OCI-LY1 (cell line): Measurements from ENCODE around the gene ZFYVE9.

Experiments
- H2AFZ ChIP-seq: fragments of 200-600 bp; sonication (generic), shearing (Covaris generic); 2 replicates; pipeline ENCODE4 v1.6.0; 2014; ENCODE audit warnings: antibody characterized with exemption, mild to moderate bottlenecking, low read length
- H3F3A ChIP-seq: fragments of 200-600 bp; sonication (generic), shearing (Covaris generic); 2 replicates; pipeline ENCODE4 v1.6.0; 2014; ENCODE audit warnings: mild to moderate bottlenecking, antibody characterized with exemption, low read length, moderate library complexity; ENCODE audit not compliant: insufficient read depth
- H3K27ac ChIP-seq: fragments of 200-600 bp; sonication (generic); 2 replicates; pipeline ENCODE4 v1.5.1; 2014; ENCODE audit warnings: low read length, mixed run types, mild to moderate bottlenecking, low read depth; ENCODE audit not compliant: poor library complexity, severe bottlenecking
- H3K27me3 ChIP-seq: fragments of 200-600 bp; sonication (generic); 2 replicates; pipeline ENCODE4 v1.6.0; 2014; ENCODE audit warnings: antibody characterized with exemption, mild to moderate bottlenecking, low read length, moderate library complexity; ENCODE audit not compliant: insufficient read depth
- H3K36me3 ChIP-seq: fragments of 200-600 bp; sonication (generic); 2 replicates; pipeline ENCODE4 v1.6.1; 2014; ENCODE audit warnings: mild to moderate bottlenecking, antibody characterized with exemption, low read length, moderate library complexity, mixed read lengths; ENCODE audit not compliant: insufficient read depth
- H3K4me1 ChIP-seq: fragments of 200-600 bp; sonication (generic); 2 replicates; pipeline ENCODE4 v1.5.1; 2014; ENCODE audit warnings: mild to moderate bottlenecking, low read length, moderate library complexity; ENCODE audit not compliant: insufficient read depth, severe bottlenecking
- H3K4me2 ChIP-seq: fragments of 200-600 bp; sonication (generic), shearing (Covaris generic); 2 replicates; pipeline ENCODE4 v1.6.1; 2014; ENCODE audit warnings: low read length
- H3K4me3 ChIP-seq: fragments of 200-600 bp; sonication (generic); 2 replicates; pipeline ENCODE4 v1.5.1; 2014; ENCODE audit warnings: low read length, low read depth, mild to moderate bottlenecking, mixed read lengths; ENCODE audit not compliant: poor library complexity, severe bottlenecking
- H3K79me2 ChIP-seq: fragments of 200-600 bp; shearing (Covaris generic); 2 replicates; pipeline ENCODE4 v1.6.1; 2016; ENCODE audit warnings: mixed run types, low read length, mixed read lengths; ENCODE audit not compliant: insufficient read depth
- H3K9ac ChIP-seq: fragments of 200-600 bp; sonication (generic), shearing (Covaris generic); 2 replicates; pipeline ENCODE4 v1.6.1; 2014; ENCODE audit warnings: mild to moderate bottlenecking, low read length, mixed read lengths
- H3K9me2 ChIP-seq: fragments of 200-600 bp; sonication (generic), shearing (Covaris generic); 2 replicates; pipeline ENCODE4 v1.6.1; 2014; ENCODE audit warnings: low read depth, mild to moderate bottlenecking, low read length, mixed read lengths
- H3K9me3 ChIP-seq: fragments of 200-600 bp; shearing (Covaris generic); 2 replicates; pipeline ENCODE4 v1.6.1; 2014; ENCODE audit warnings: low read length, mixed read lengths
- H4K20me1 ChIP-seq: fragments of 200-600 bp; sonication (generic), shearing (Covaris generic); 2 replicates; pipeline ENCODE4 v1.6.0; 2016; ENCODE audit warnings: mild to moderate bottlenecking, low read length; ENCODE audit not compliant: insufficient read depth
- CTCF ChIP-seq: fragments of 200-600 bp; sonication (generic), shearing (Covaris generic); IDR thresholded peaks from 2 replicates; pipeline ENCODE4 v1.5.1; 2017; ENCODE audit warnings: mild to moderate bottlenecking, antibody characterized with exemption, low read length, moderate library complexity, mixed read lengths
- EZH2 ChIP-seq: fragments of 200-600 bp; sonication (generic), shearing (Covaris generic); IDR thresholded peaks from 2 replicates; pipeline ENCODE4 v1.8.0; 2017; ENCODE audit warnings: borderline replicate concordance, mixed run types, mild to moderate bottlenecking, antibody characterized with exemption, low read length, moderate library complexity, mixed read lengths

ZFYVE9 gene

GRCh38 chr1:52210044-52210443, 68.2 kb downstream of the ZFYVE9 start:
- Histone ChIP-seq H3K4me3 (no peak overlapping the region), H3K27me3 (no peaks in the 10 kb centered on the region), H2AFZ (no peak overlapping the region)

GRCh38 chr1:52216907-52217458, 75.1 kb downstream of the ZFYVE9 start:
- Histone ChIP-seq H3K27ac (no peak overlapping the region), H3K9ac (no peak overlapping the region), H3K4me2 (no peak overlapping the region), H3K36me3 (no peaks in the 10 kb centered on the region; the same call in 1 of the 2 replicates), H3K4me1 (no peaks in the 10 kb centered on the region), H3K79me2 (no peaks in the 10 kb centered on the region), H3K9me3 (peaks cover 16% of the 10 kb centered on the region; the same call in 1 of the 2 replicates), H2AFZ (no peak overlapping the region), H3K9me2 (no peaks in the 10 kb centered on the region), H3F3A (no peaks in the 10 kb centered on the region), H3K4me3 (no peak overlapping the region), H4K20me1 (no peaks in the 10 kb centered on the region), H3K27me3 (no peaks in the 10 kb centered on the region)
- no peak for TF ChIP-seq EZH2
- TF ChIP-seq CTCF: no peak

More at GRCh38 chr1:52210044-52210443, 68.2 kb downstream of the ZFYVE9 start:
- Histone ChIP-seq H3F3A (no peaks in the 10 kb centered on the region), H3K4me2 (no peak overlapping the region), H3K27ac (no peak overlapping the region), H3K9ac (no peak overlapping the region), H4K20me1 (no peaks in the 10 kb centered on the region), H3K4me1 (no peaks in the 10 kb centered on the region), H3K36me3 (no peaks in the 10 kb centered on the region), H3K9me2 (no peaks in the 10 kb centered on the region), H3K79me2 (no peaks in the 10 kb centered on the region), H3K9me3 (no peaks in the 10 kb centered on the region)
- TF ChIP-seq EZH2: no peak
- TF ChIP-seq CTCF: no peak

- no peak overlapping the region for H3K4me3 ChIP-seq
- no peak overlapping the region for H3K4me2 ChIP-seq
- H3K9ac ChIP-seq: no peak overlapping the region
- H3F3A ChIP-seq: no peaks in the 10 kb centered on the region
- H4K20me1 ChIP-seq: no peaks in the 10 kb centered on the region
- TF ChIP-seq EZH2: no peak
- TF ChIP-seq CTCF: no peak
- H3K27ac ChIP-seq: no peak overlapping the region
- H3K9me2 ChIP-seq: no peaks in the 10 kb centered on the region
- H3K79me2 ChIP-seq: no peaks in the 10 kb centered on the region
- H2AFZ ChIP-seq: no peak overlapping the region
- H3K4me1 ChIP-seq: no peaks in the 10 kb centered on the region
- H3K27me3 ChIP-seq: peaks cover 4% of the 10 kb centered on the region; the same call in 1 of the 2 replicates
- peaks cover 11% of the 10 kb centered on the region for H3K9me3 ChIP-seq
- H3K36me3 ChIP-seq: no peaks in the 10 kb centered on the region; the same call in 1 of the 2 replicates
These were observed 83.3 kb downstream of the ZFYVE9 start for GRCh38 chr1:52225174-52225573.
